Skeletal muscle cell (primary cell): ENCODE data around the gene PTPRN.
"Not testable (repeated sequence)": the region's sequence is repeated elsewhere in the genome, so short reads cannot be mapped to it uniquely, and the experiment has no call there.

Experiments used
- DNase-seq: peaks from one replicate; pipeline ENCODE4 v3.0.0-alpha.2; 2010; ENCODE audit warnings: low read depth
- H3K4me3 ChIP-seq: 2 replicates; pipeline ENCODE4 v1.5.1; 2011; ENCODE audit warnings: low read depth, mild to moderate bottlenecking, control low read depth, low read length, moderate library complexity

PTPRN gene

DNA sequence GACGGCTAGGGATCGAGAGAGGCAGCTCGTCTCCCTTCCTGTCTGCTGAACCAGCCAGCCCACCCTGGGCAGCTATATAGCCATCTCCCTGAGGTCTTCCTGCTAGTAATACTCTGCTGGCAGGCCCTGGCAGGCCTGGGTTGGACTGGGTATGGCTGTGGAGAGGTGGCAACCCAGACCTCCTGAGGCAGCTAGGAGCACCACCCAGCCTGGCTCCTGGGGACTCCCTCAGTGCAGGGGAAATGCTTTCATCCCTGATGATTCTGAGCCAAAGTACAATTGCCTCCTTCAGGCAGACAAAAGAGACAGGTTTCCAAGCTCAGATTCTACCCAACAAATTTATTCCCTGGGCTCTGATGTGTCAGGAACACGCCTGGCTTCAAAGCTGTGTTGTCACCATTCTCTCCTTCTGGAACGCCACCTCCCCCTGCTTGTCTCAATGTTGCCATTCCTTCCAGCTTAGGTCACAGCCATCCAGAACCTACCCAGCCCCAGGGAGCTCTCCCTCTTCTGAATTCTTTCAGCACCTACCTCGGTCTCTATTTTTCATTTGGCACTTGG, 34.8 kb downstream of the PTPRN start:
- H3K4me3 ChIP-seq = no peak overlapping the region
- peak; percentile 52 for DNase-seq

DNA sequence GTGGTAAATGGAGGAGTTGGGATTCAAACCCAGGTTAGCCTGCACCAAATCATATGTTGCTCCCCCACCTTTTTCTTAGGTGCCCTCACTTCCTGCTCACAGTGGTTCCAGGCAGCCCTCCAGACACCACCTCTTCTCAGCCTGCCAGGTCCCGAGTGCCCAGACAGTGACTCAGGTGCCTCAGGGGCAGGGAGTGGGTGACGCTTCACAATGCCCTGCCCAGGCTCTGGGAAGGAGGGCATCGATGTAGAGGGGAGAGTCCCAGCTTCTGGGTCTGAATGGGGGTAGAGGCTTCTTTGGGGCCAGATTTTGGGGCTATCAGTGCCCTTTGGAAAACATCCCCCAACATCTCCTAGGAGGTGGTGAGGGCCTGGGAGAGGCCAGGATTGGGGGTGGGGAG, 35.3 kb downstream of the PTPRN start:
- no peak for DNase-seq
- H3K4me3 ChIP-seq = no peak overlapping the region

DNA sequence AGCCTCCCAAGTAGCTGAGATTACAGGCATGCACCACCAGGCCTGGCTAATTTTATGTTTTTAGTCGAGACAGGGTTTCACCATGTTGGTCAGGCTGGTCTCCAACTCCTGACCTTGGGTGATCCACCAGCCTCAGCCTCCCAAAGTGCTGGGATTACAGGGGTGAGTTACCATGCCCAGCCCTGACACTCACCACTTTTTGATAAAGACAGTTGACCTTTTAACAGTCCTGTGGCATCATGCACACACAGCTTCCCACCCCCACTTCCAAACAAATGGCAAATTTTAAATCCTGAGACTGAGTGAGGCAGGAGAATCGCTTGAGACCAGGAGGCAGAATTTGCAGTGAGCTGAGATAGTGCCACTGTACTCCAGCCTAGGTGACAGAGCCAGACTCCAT, 36.2 kb downstream of the PTPRN start:
- DNase-seq = no peak
- no peak overlapping the region for H3K4me3 ChIP-seq

- no peak for DNase-seq
- H3K4me3 ChIP-seq = no peak overlapping the region
Observed at GRCh38 chr2:219272356-219272755, 36.8 kb downstream of the PTPRN start.

DNA sequence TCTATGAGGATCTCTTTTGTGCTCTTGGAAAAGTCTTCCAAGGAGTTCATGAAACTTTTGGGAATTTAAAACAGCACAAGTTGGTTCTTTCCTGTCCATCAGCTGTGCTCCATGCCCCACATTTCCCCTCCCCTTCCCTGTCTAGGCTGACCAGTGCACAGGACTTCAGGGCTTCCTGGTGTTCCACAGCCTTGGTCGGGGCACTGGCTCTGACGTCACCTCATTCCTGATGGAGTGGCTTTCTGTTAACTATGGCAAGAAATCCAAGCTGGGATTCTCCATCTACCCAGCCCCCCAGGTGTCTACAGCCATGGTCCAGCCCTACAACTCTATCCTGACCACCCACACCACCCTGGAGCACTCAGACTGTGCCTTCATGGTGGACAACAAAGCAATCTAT, 38.2 kb downstream of the PTPRN start:
- H3K4me3 ChIP-seq = no peak overlapping the region
- no peak for DNase-seq

DNA sequence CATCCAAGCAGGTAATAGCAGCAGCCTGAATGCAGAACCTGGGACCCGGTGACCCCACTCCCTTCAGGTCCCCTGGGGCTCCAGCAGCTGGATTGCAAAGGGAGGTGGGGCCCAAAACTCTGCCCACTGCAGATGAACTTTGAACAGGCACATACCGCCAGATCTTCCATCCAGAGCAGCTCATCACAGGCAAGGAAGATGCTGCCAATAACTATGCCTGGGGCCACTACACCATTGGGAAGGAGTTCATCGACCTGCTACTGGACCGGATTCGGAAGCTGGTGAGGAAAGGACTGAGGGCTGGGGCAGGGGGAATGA, 39.2 kb downstream of the PTPRN start:
- no peak for DNase-seq
- no peak overlapping the region for H3K4me3 ChIP-seq

DNA sequence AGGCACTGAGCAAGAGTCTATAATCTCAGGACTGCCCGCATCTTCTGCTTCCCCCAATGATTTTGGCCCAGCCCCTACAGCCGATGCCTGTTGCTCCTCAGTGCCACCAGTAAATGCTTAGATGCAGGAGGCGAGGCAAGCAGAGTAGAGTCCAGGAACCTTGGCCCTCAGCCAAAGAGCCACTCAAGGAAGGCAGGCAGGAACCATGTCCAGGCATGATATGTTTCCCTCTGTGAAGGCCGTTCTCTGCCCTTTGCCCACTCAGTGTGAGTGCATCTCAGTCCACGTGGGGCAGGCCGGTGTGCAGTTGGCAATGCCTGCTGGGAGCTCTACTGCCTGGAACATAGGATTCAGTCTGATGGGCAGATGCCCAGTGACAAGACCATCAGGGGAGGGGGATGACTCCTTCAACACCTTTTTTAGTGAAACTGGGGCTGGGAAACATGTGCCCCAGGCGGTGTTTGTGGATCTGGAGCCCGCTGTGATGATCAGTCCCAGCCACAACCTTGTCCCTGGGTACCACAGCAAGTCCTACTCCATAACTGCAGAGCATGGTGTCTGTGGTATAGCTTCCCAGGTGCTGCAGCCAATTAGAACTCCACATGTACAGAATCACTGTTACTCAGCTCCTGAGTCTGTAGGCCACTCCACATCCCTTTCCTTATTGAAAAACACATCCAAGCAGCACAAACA, 39.7 kb downstream of the PTPRN start:
- no peak for DNase-seq
- no peak overlapping the region for H3K4me3 ChIP-seq

DNA sequence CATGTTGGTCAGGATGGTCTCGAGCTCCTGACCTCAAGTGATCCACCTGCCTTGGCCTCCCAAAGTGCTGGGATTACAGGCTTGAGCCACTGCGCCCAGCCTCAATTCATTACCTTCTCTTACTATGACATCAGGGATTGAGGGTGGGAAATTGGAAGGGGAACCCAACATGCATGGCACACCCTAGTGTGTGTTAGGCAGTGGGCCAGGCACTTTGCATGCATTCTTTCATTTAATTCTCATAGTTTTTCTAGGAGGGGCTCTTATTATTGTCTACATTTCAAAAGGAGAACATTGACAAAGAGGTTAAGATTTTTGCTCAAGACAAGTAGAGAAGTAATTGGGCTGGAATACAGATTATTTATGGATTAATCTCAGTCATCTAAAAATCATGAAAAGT, 40.9 kb downstream of the PTPRN start:
- H3K4me3 ChIP-seq = no peak overlapping the region
- DNase-seq = no peak

DNA sequence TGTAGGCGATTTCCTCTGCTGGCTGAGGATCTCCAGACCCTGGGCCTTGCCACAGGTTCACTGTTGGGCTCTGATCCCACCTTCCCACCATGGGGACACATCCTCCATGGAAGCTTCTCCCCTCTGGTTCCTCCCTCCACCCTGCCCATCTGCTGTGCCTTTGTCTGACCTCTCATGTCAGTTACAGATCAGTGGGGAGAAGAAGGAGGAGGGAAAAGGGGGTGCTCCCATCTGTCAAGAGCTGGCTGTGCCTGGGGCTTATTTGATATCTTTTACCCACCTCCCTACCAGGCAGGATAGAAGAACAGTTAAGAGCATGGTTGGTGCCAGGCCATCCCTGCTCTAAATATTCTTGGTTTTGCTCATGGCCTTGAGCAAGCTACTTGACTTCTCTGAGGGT, 42.3 kb downstream of the PTPRN start:
- DNase-seq = no peak
- H3K4me3 ChIP-seq = no peak overlapping the region

DNA sequence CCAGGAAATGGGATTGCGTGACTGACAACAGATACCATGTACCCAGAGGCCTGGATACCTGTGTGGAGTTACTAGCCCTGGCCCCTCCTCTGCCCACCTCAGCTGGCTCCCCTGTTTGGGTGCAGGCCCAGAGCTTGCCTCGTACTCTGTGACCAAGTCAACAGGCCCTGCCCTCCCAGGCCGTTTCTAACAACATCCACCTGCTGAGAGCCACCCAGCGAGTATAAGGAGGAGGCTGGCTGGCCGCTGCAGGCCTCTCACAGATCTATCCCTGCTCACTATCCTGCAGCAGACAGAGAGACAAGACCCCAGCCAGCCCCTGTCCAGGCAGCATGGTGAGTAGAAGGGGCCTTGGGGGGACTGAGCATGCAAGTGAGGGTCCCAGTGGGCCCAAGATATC, 43.0 kb downstream of the PTPRN start:
- no peak overlapping the region for H3K4me3 ChIP-seq
- no peak for DNase-seq

- no peak for DNase-seq
- no peak overlapping the region for H3K4me3 ChIP-seq
Observed at GRCh38 chr2:219261024-219261855, 48.0 kb downstream of the PTPRN start.

GRCh38 chr2:219258942-219259341, 50.3 kb downstream of the PTPRN start:
- not testable (repeated sequence) for H3K4me3 ChIP-seq, DNase-seq

- peak overlapping the region; percentile 58 for H3K4me3 ChIP-seq
- no peak for DNase-seq
Observed at GRCh38 chr2:219254590-219255201, 54.5 kb downstream of the PTPRN start.

DNA sequence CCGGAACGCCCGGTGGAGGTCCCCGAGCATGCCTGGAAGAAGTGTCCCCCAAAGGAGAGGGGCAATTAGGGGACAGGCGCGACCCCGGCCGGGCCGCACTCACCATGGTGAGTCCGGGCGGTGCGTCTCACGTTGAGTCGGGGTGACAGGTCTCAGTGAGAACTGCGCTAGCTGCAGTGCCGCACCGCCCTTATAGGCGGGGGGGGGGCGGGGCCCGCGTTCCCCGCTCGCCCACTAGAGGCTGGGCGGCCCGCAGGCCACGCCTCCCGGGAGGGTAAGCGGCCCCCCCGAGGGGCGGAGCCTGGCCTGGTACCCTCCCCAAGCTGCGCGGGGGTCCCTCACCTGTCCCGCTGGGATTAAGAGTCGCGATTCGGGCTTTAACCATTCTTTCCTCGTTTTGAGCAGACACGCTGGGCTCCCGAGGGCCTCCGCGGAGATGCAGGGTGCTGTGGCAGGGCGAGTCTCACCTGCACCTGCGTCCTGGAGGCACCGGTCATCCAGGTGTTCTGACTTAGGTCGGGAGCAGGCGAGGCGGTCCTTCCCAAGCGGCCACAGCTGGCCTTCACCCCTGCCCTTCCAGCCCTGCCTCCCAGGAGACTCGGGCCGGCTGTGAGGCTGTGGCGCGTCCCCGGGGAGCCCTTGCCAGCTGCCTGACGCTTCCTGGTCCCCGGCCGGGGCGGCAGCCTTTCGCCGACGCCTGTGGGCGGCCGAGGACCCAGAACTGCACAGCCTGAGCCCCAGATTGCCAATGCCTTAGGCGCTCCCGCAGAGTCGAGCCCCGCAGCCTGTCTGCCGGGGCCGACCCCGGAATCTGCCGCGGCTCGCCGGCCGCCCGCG, 55.2 kb downstream of the PTPRN start, which contains the start of gene TUBA4A:
TUBA4A (minus strand) TSS at position 166 of the 837 bp plus-strand sequence; CDS start at position 106, 60 bp downstream.
- H3K4me3 ChIP-seq = peak within 1 kb of the TSS; percentile 58
- DNase-seq = no peak

GRCh38 chr2:219252900-219253752, 56.1 kb downstream of the PTPRN start, which contains the start of gene TUBA4B:
Gene TUBA4B, plus strand, starts transcription at chr2:219253243. Its CDS starts 165 bp downstream, at chr2:219253408.
- H3K4me3 ChIP-seq = peak within 1 kb of the TSS; percentile 58
- DNase-seq = no peak

- peak overlapping the region; percentile 58 for H3K4me3 ChIP-seq
- no peak for DNase-seq
Observed at GRCh38 chr2:219252570-219252899, 56.7 kb downstream of the PTPRN start.

DNA sequence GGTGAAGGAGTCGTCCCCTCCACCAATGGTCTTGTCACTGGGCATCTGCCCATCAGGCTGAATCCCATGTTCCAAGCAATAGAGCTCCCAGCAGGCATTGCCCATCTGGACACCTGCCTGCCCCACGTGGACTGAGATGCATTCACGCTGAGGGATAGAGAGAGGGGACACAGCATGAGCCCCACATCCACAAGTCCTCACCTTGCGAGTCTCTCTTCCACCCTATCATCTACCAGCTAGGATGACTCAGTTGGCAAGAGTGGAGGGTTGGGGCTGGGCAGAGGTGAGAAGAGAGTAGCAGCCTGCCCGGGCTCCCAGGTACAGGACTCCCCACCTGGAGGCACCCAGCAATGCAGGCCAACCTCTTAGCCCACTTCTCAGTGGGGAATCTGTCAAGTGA, 57.1 kb downstream of the PTPRN start:
- H3K4me3 ChIP-seq = no peak overlapping the region
- no peak for DNase-seq

GRCh38 chr2:219251656-219252055, 57.5 kb downstream of the PTPRN start:
- no peak overlapping the region for H3K4me3 ChIP-seq
- DNase-seq = no peak
